ENCODE data around the gene DCUN1D3. TPM values are rescaled to one million over a fixed set of nuclear protein-coding genes. Genes with fewer than 3 reads are reported as not detected.

DCUN1D3 gene
- total RNA-seq, 1 experiment from 2014 or later = 16.1 TPM

DNA sequence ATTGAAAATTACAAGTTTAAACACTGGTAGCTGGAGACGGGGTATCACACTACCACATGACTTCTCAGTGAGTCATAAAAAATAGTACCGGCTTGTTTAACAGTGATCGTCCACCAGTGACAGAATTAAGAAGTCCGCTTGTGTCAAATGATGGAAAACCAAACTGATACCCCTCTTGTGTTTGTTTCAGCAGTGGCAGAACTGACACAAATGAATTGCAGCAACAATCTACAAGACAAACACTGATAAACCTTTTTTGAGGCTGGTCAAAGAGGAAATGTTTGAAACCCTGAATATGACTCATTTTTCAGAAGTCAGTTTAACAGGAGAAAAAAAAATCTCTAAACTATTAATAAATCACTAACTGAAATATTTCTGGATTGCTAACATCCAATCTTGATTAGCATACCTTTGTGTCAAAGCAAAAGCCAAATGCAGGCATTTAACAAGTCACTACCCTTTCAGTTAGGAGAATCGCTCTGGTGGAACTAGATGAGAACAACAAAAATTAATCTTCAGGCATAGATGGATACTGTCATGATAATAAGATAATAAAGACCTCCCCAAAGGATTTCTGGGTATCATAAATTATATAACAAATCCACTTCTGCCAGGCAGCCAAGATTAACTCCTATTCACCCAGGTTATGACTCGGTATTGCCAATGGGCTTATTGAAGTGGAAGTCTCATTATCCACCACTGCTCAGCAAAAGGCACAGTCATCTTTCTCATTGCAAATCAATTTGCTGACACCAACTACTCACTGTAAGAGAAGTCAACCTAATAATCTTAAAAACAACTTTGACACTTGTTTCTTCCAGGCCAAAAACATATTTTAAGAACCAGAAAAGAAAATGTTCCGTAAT, 20.8 kb downstream of the DCUN1D3 start:
- TF ChIP-seq, protein P1, sequence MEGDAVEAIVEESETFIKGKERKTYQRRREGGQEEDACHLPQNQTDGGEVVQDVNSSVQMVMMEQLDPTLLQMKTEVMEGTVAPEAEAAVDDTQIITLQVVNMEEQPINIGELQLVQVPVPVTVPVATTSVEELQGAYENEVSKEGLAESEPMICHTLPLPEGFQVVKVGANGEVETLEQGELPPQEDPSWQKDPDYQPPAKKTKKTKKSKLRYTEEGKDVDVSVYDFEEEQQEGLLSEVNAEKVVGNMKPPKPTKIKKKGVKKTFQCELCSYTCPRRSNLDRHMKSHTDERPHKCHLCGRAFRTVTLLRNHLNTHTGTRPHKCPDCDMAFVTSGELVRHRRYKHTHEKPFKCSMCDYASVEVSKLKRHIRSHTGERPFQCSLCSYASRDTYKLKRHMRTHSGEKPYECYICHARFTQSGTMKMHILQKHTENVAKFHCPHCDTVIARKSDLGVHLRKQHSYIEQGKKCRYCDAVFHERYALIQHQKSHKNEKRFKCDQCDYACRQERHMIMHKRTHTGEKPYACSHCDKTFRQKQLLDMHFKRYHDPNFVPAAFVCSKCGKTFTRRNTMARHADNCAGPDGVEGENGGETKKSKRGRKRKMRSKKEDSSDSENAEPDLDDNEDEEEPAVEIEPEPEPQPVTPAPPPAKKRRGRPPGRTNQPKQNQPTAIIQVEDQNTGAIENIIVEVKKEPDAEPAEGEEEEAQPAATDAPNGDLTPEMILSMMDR (conservative IDR thresholded peaks at IDR 0.05) = no peak
- H2BK120ac ChIP-seq (ENCODE audit: low read depth, low read length, poor library complexity, severe bottlenecking) = no peak overlapping the region
- no peaks in the 10 kb centered on the region for H4K20me1 ChIP-seq (ENCODE audit: control insufficient read depth, insufficient read depth, insufficient read length)
- no peak overlapping the region for H2BK15ac ChIP-seq (ENCODE audit: low read depth, low read length)
- H2BK12ac ChIP-seq (ENCODE audit: insufficient read length, low read depth, low read length) = no peak overlapping the region
- no peak overlapping the region for H3K23ac ChIP-seq (ENCODE audit: insufficient read length, low read depth, low read length)
- peaks cover 5% of the 10 kb centered on the region; the same call in 1 of the 2 replicates for H3K79me2 ChIP-seq (ENCODE audit: insufficient read depth, low read length)
- no peaks in the 10 kb centered on the region; the same call in 1 of the 2 replicates for H3K4me1 ChIP-seq (ENCODE audit: insufficient read depth, low read length)
- no peak overlapping the region for H3K56ac ChIP-seq (ENCODE audit: insufficient read length, low read depth, low read length)
- no peak overlapping the region for H4K8ac ChIP-seq (replicated peaks; ENCODE audit: insufficient read length, low read depth, low read length)
- no CpG with 5 or more reads among the region's 7 CpGs for WGBS (ENCODE audit: extremely low coverage, insufficient read length, low lambda C conversion rate)
- H3K27ac Mint-ChIP-seq = no peak overlapping the region
- peaks cover 30 to 35% of the 10 kb centered on the region in 2 experiments for H3K4me1 Mint-ChIP-seq
- no peak overlapping the region for H3K14ac ChIP-seq (ENCODE audit: insufficient read depth, low read length)
- no peak overlapping the region for H3K27ac ChIP-seq (ENCODE audit: insufficient read length, low read depth, low read length)
- H2BK20ac ChIP-seq (ENCODE audit: low read depth, low read length, poor library complexity, severe bottlenecking) = no peak overlapping the region
- no peak overlapping the region for H3K4me3 Mint-ChIP-seq
- no peak overlapping the region for H4K5ac ChIP-seq (ENCODE audit: insufficient read length, low read depth, low read length)
- no peaks in the 10 kb centered on the region for H3K27me3 Mint-ChIP-seq (ENCODE audit: low read depth)
- H3K18ac ChIP-seq (ENCODE audit: insufficient read length, low read depth, low read length) = no peak overlapping the region
- no peak overlapping the region for H2AFZ ChIP-seq (ENCODE audit: low read length)
- no peak overlapping the region for H2BK5ac ChIP-seq (ENCODE audit: insufficient read length, low read length)
- peaks cover 2 to 8% (median 5%) of the 10 kb centered on the region in 3 experiments; a peak in 4 of 7 replicates for H3K36me3 Mint-ChIP-seq (ENCODE audit: insufficient read depth in 1 of 3, low read depth in 3 of 3)
- no peak overlapping the region for H4K91ac ChIP-seq (ENCODE audit: insufficient read length, low read depth, low read length)
- H2AK5ac ChIP-seq (ENCODE audit: insufficient read length, low read length) = no peak overlapping the region
- H3K4me2 ChIP-seq (ENCODE audit: insufficient read depth, insufficient read length, low read length) = no peak overlapping the region
- no peak for DNase-seq
- no peaks in the 10 kb centered on the region for H3K9me3 Mint-ChIP-seq
- H3K4ac ChIP-seq (ENCODE audit: low read depth, low read length) = no peak overlapping the region
- no peaks in the 10 kb centered on the region for H3K27me3 ChIP-seq (ENCODE audit: insufficient read depth, low read length)
- H3K9me3 ChIP-seq (ENCODE audit: control insufficient read depth, low read depth, low read length) = no peaks in the 10 kb centered on the region
- H3K9ac ChIP-seq (ENCODE audit: extremely low read depth, insufficient read length, low read length) = no peak overlapping the region
- no peaks in the 10 kb centered on the region for H3K23me2 ChIP-seq (ENCODE audit: insufficient read length, low read depth, low read length, poor library complexity, severe bottlenecking)
- H3T11ph ChIP-seq (ENCODE audit: low read length) = no peak overlapping the region
- H3K79me1 ChIP-seq (ENCODE audit: insufficient read depth, low read depth, low read length, poor library complexity, severe bottlenecking) = no peaks in the 10 kb centered on the region
